ENCODE results near the gene CREB3L4.
A peak's percentile ranks its signal among the peaks of the same experiment; 100 is the strongest.
"Not testable (repeated sequence)": the region's sequence is repeated elsewhere in the genome, so short reads cannot be mapped to it uniquely, and the experiment has no call there.

CREB3L4 gene

GRCh38 chr1:153985941-153986761 is 18.4 kb downstream of the CREB3L4 start, which contains the start of gene RAB13:
Gene RAB13 (minus strand): TSS chr1:153986339. CDS start chr1:153986236, 103 bp downstream.
- peak; percentile 92 for DNase-seq (ENCODE audit: low spot score)

- DNase-seq (ENCODE audit: low spot score) = no peak
Measured at GRCh38 chr1:153987621-153988020, 19.9 kb downstream of the CREB3L4 start.

- DNase-seq (ENCODE audit: low spot score) = peak; percentile 99
Measured at GRCh38 chr1:153990468-153991150, 22.9 kb downstream of the CREB3L4 start, which contains the start of gene RPS27. Gene RPS27 (plus strand): TSS chr1:153990762. CDS start chr1:153990797, 35 bp downstream.

GRCh38 chr1:153991151-153991630 is 23.5 kb downstream of the CREB3L4 start:
- DNase-seq (ENCODE audit: low spot score) = no peak

GRCh38 chr1:153991806-153992205 is 24.1 kb downstream of the CREB3L4 start:
- DNase-seq (ENCODE audit: low spot score) = no peak

GRCh38 chr1:153995202-153995601 is 27.5 kb downstream of the CREB3L4 start:
- DNase-seq (ENCODE audit: low spot score) = no peak

GRCh38 chr1:153995640-153996039 is 27.9 kb downstream of the CREB3L4 start:
- no peak for DNase-seq (ENCODE audit: low spot score)

GRCh38 chr1:153996882-153997281 is 29.2 kb downstream of the CREB3L4 start:
- DNase-seq (ENCODE audit: low spot score) = not testable (repeated sequence)

- DNase-seq (ENCODE audit: low spot score) = no peak
Measured at GRCh38 chr1:154000420-154000819, 32.7 kb downstream of the CREB3L4 start.

GRCh38 chr1:154006136-154006535 is 38.4 kb downstream of the CREB3L4 start:
- no peak for DNase-seq (ENCODE audit: low spot score)

GRCh38 chr1:154012129-154012528 is 44.4 kb downstream of the CREB3L4 start:
- DNase-seq (ENCODE audit: low spot score) = no peak

- DNase-seq (ENCODE audit: low spot score) = not testable (repeated sequence)
Measured at GRCh38 chr1:154012543-154012942, 44.8 kb downstream of the CREB3L4 start.

- DNase-seq (ENCODE audit: low spot score) = peak; percentile 66
Measured at GRCh38 chr1:154014154-154014907, 46.6 kb downstream of the CREB3L4 start.

- no peak for DNase-seq (ENCODE audit: low spot score)
Measured at GRCh38 chr1:154019269-154019668, 51.6 kb downstream of the CREB3L4 start.

- no peak for DNase-seq (ENCODE audit: low spot score)
Measured at GRCh38 chr1:154019940-154020339, 52.2 kb downstream of the CREB3L4 start.
